ENCODE measurements around the gene MKRN2.

GRCh38 chr3:12591997-12592715 is 35.3 kb downstream of the MKRN2 start:
- TF ChIP-seq CTCF (IDR thresholded peaks at IDR 0.05) = no peak
- no peak for TF ChIP-seq POLR2A (IDR thresholded peaks at IDR 0.05)

Measured in lower leg skin (tissue), 3 donors.